ENCODE measurements around the gene GUCD1.
A peak's percentile ranks its signal among the peaks of the same experiment; 100 is the strongest.

Gene GUCD1

GRCh38 chr22:24503137-24503842 lies 51.6 kb downstream of the GUCD1 start:
- peak overlapping the region; percentile 5 to 8 for H3K4me3 Mint-ChIP-seq
- peak; percentile 92 to 94 for ATAC-seq (replicated peaks)
- peaks cover 32 to 38% of the 10 kb centered on the region in 2 donors for H3K4me1 Mint-ChIP-seq
- peak; percentile 80 for DNase-seq
- peaks cover 0 to 2% of the 10 kb centered on the region in 2 donors for H3K36me3 Mint-ChIP-seq
- H3K9me3 Mint-ChIP-seq, result no peaks in the 10 kb centered on the region
- H3K27me3 Mint-ChIP-seq, result peaks cover 0 to 6% of the 10 kb centered on the region in 2 donors
- peak overlapping the region; percentile 10 for H3K27ac Mint-ChIP-seq

- H3K4me3 Mint-ChIP-seq, result no peak overlapping the region
- peak overlapping the region; percentile 26 for H3K27ac Mint-ChIP-seq
- peaks cover 0 to 2% of the 10 kb centered on the region in 2 donors for H3K36me3 Mint-ChIP-seq
- H3K27me3 Mint-ChIP-seq, result peaks cover 0 to 8% of the 10 kb centered on the region in 2 donors
- peaks cover 29 to 33% of the 10 kb centered on the region in 2 donors for H3K4me1 Mint-ChIP-seq
- H3K9me3 Mint-ChIP-seq, result no peaks in the 10 kb centered on the region
- DNase-seq, result no peak
- ATAC-seq (replicated peaks), result no peak
Measured at GRCh38 chr22:24502541-24502940, 52.4 kb downstream of the GUCD1 start.

GRCh38 chr22:24502034-24502433 lies 52.9 kb downstream of the GUCD1 start:
- H3K9me3 Mint-ChIP-seq, result no peaks in the 10 kb centered on the region
- ATAC-seq (replicated peaks) (no peak), DNase-seq (no peak)
- H3K27me3 Mint-ChIP-seq, result peaks cover 0 to 13% of the 10 kb centered on the region in 2 donors
- H3K27ac Mint-ChIP-seq, result no peak overlapping the region
- peaks cover 26 to 28% of the 10 kb centered on the region in 2 donors for H3K4me1 Mint-ChIP-seq
- peaks cover 0 to 2% of the 10 kb centered on the region in 2 donors for H3K36me3 Mint-ChIP-seq
- H3K4me3 Mint-ChIP-seq, result no peak overlapping the region

- Mint-ChIP-seq H3K27ac (no peak overlapping the region), H3K36me3 (peaks cover 0 to 2% of the 10 kb centered on the region in 2 donors), H3K9me3 (no peaks in the 10 kb centered on the region), H3K4me3 (no peak overlapping the region), H3K4me1 (peaks cover 20 to 22% of the 10 kb centered on the region in 2 donors), H3K27me3 (peaks cover 0 to 19% of the 10 kb centered on the region in 2 donors)
- ATAC-seq (replicated peaks), result no peak
- DNase-seq, result no peak
Measured at GRCh38 chr22:24501301-24502005, 53.5 kb downstream of the GUCD1 start.

- H3K4me1 Mint-ChIP-seq, result peaks cover 18 to 20% of the 10 kb centered on the region in 2 donors
- no peak for ATAC-seq (replicated peaks)
- peaks cover 2 to 30% of the 10 kb centered on the region in 2 donors for H3K27me3 Mint-ChIP-seq
- no peak overlapping the region for H3K4me3 Mint-ChIP-seq
- no peaks in the 10 kb centered on the region for H3K9me3 Mint-ChIP-seq
- DNase-seq, result no peak
- peaks cover 0 to 2% of the 10 kb centered on the region in 2 donors for H3K36me3 Mint-ChIP-seq
- H3K27ac Mint-ChIP-seq, result peak overlapping the region; percentile 20
Measured at GRCh38 chr22:24500277-24500820, 54.6 kb downstream of the GUCD1 start.

GRCh38 chr22:24499706-24500276 lies 55.1 kb downstream of the GUCD1 start:
- peaks cover 18 to 20% of the 10 kb centered on the region in 2 donors for H3K4me1 Mint-ChIP-seq
- no peak overlapping the region for H3K4me3 Mint-ChIP-seq

GRCh38 chr22:24498824-24499223 lies 56.1 kb downstream of the GUCD1 start:
- Mint-ChIP-seq H3K27ac (no peak overlapping the region), H3K4me1 (peaks cover 17 to 18% of the 10 kb centered on the region in 2 donors), H3K27me3 (peaks cover 9 to 43% of the 10 kb centered on the region in 2 donors), H3K9me3 (no peaks in the 10 kb centered on the region), H3K36me3 (peaks cover 0 to 4% of the 10 kb centered on the region in 2 donors), H3K4me3 (no peak overlapping the region)
- DNase-seq (no peak), ATAC-seq (replicated peaks) (no peak)

More at GRCh38 chr22:24499706-24500276, 55.1 kb downstream of the GUCD1 start:
- no peak for ATAC-seq (replicated peaks)
- Mint-ChIP-seq H3K27me3 (peaks cover 8 to 36% of the 10 kb centered on the region in 2 donors), H3K9me3 (no peaks in the 10 kb centered on the region), H3K27ac (no peak overlapping the region), H3K36me3 (peaks cover 0 to 4% of the 10 kb centered on the region in 2 donors)
- no peak for DNase-seq

- Mint-ChIP-seq H3K27ac (no peak overlapping the region), H3K4me1 (peaks cover 7 to 8% of the 10 kb centered on the region in 2 donors), H3K27me3 (peaks cover 9 to 50% of the 10 kb centered on the region in 2 donors), H3K36me3 (peaks cover 0 to 4% of the 10 kb centered on the region in 2 donors), H3K9me3 (no peaks in the 10 kb centered on the region), H3K4me3 (no peak overlapping the region)
- ATAC-seq (replicated peaks), result no peak
- DNase-seq, result no peak
Measured at GRCh38 chr22:24497841-24498258, 57.1 kb downstream of the GUCD1 start.

GRCh38 chr22:24496661-24497060 lies 58.3 kb downstream of the GUCD1 start:
- H3K4me1 Mint-ChIP-seq, result no peaks in the 10 kb centered on the region
- no peak overlapping the region for H3K4me3 Mint-ChIP-seq
- no peaks in the 10 kb centered on the region for H3K9me3 Mint-ChIP-seq
- DNase-seq (no peak), ATAC-seq (replicated peaks) (no peak)
- peaks cover 14 to 58% of the 10 kb centered on the region in 2 donors for H3K27me3 Mint-ChIP-seq
- no peak overlapping the region for H3K27ac Mint-ChIP-seq
- peaks cover 0 to 4% of the 10 kb centered on the region in 2 donors for H3K36me3 Mint-ChIP-seq

GRCh38 chr22:24496234-24496633 lies 58.7 kb downstream of the GUCD1 start:
- peaks cover 14 to 62% of the 10 kb centered on the region in 2 donors for H3K27me3 Mint-ChIP-seq
- ATAC-seq (replicated peaks), result no peak
- no peak for DNase-seq
- H3K9me3 Mint-ChIP-seq, result no peaks in the 10 kb centered on the region
- H3K36me3 Mint-ChIP-seq, result peaks cover 0 to 4% of the 10 kb centered on the region in 2 donors
- H3K27ac Mint-ChIP-seq, result no peak overlapping the region
- H3K4me1 Mint-ChIP-seq, result no peaks in the 10 kb centered on the region
- no peak overlapping the region for H3K4me3 Mint-ChIP-seq

GRCh38 chr22:24495365-24495675 lies 59.6 kb downstream of the GUCD1 start:
- Mint-ChIP-seq H3K27ac (no peak overlapping the region), H3K36me3 (peaks cover 0 to 2% of the 10 kb centered on the region in 2 donors), H3K27me3 (peaks cover 14 to 61% of the 10 kb centered on the region in 2 donors), H3K9me3 (no peaks in the 10 kb centered on the region), H3K4me1 (no peaks in the 10 kb centered on the region), H3K4me3 (no peak overlapping the region)
- DNase-seq (no peak), ATAC-seq (replicated peaks) (no peak)

- H3K36me3 Mint-ChIP-seq, result peaks cover 0 to 2% of the 10 kb centered on the region in 2 donors
Measured at GRCh38 chr22:24494528-24495364, 60.2 kb downstream of the GUCD1 start, which contains the start of gene UPB1. UPB1 (plus strand) TSS chr22:24495332; CDS start chr22:24495404, 72 bp downstream.

GRCh38 chr22:24494167-24494527 lies 60.8 kb downstream of the GUCD1 start:
- Mint-ChIP-seq H3K4me3 (peak overlapping the region in 1 of 2 donors; percentile 18), H3K4me1 (no peaks in the 10 kb centered on the region), H3K27me3 (peaks cover 18 to 58% of the 10 kb centered on the region in 2 donors), H3K27ac (no peak overlapping the region), H3K9me3 (no peaks in the 10 kb centered on the region), H3K36me3 (peaks cover 0 to 2% of the 10 kb centered on the region in 2 donors)
- ATAC-seq (replicated peaks), result no peak
- DNase-seq, result no peak

More at GRCh38 chr22:24494528-24495364, 60.2 kb downstream of the GUCD1 start, which contains the start of gene UPB1:
- ATAC-seq (replicated peaks) (no peak), DNase-seq (no peak)
- Mint-ChIP-seq H3K4me1 (no peaks in the 10 kb centered on the region), H3K9me3 (no peaks in the 10 kb centered on the region), H3K27me3 (peaks cover 14 to 58% of the 10 kb centered on the region in 2 donors), H3K4me3 (peak within 1 kb of the TSS in 1 of 2 donors; percentile 46), H3K27ac (no peak within 1 kb of the TSS)

Measured in stimulated activated naive B cell treated with anti-CD40 and anti-IgM and Interleukin-4, amounts not matched to agents 10 μg/mL and 1 μg/mL and 100 μg/mL, for 72 hours (primary cell).